ENCODE measurements around the gene ZNF536.

ZNF536 gene

GRCh38 chr19:30529876-30530275 is 157.7 kb downstream of the ZNF536 start:
- Histone ChIP-seq H3K9me3 (ENCODE audit: control insufficient read depth, low read length) (no peaks in the 10 kb centered on the region), H3K9ac (no peak overlapping the region), H3K4me1 (no peaks in the 10 kb centered on the region), H3K36me3 (ENCODE audit: control insufficient read depth, insufficient read depth, low read length) (no peaks in the 10 kb centered on the region), H3K27ac (no peak overlapping the region), H3K4me2 (ENCODE audit: low read length) (no peak overlapping the region), H3K27me3 (ENCODE audit: control insufficient read depth, insufficient read depth, low read length) (no peaks in the 10 kb centered on the region), H3K79me2 (no peaks in the 10 kb centered on the region), H3K4me3 (ENCODE audit: low read depth, low read length) (no peak overlapping the region), H2AFZ (no peak overlapping the region)
- no peak for TF ChIP-seq CTCF (IDR thresholded peaks at IDR 0.05)

GRCh38 chr19:30530751-30531150 is 158.6 kb downstream of the ZNF536 start:
- Histone ChIP-seq H3K4me1 (no peaks in the 10 kb centered on the region), H3K27me3 (ENCODE audit: control insufficient read depth, insufficient read depth, low read length) (no peaks in the 10 kb centered on the region), H3K9me3 (ENCODE audit: control insufficient read depth, low read length) (no peaks in the 10 kb centered on the region), H3K79me2 (no peaks in the 10 kb centered on the region), H3K36me3 (ENCODE audit: control insufficient read depth, insufficient read depth, low read length) (no peaks in the 10 kb centered on the region), H2AFZ (no peak overlapping the region), H3K4me2 (ENCODE audit: low read length) (no peak overlapping the region), H3K4me3 (ENCODE audit: low read depth, low read length) (no peak overlapping the region), H3K27ac (no peak overlapping the region), H3K9ac (no peak overlapping the region)
- no peak for TF ChIP-seq CTCF (IDR thresholded peaks at IDR 0.05)

- Histone ChIP-seq H2AFZ (no peak overlapping the region), H3K79me2 (no peaks in the 10 kb centered on the region), H3K4me1 (no peaks in the 10 kb centered on the region), H3K4me3 (ENCODE audit: low read depth, low read length) (no peak overlapping the region), H3K9ac (no peak overlapping the region), H3K4me2 (ENCODE audit: low read length) (no peak overlapping the region), H3K9me3 (ENCODE audit: control insufficient read depth, low read length) (no peaks in the 10 kb centered on the region), H3K27me3 (ENCODE audit: control insufficient read depth, insufficient read depth, low read length) (no peaks in the 10 kb centered on the region), H3K36me3 (ENCODE audit: control insufficient read depth, insufficient read depth, low read length) (no peaks in the 10 kb centered on the region), H3K27ac (no peak overlapping the region)
- no peak for TF ChIP-seq CTCF (IDR thresholded peaks at IDR 0.05)
Measured at GRCh38 chr19:30535011-30535410, 162.8 kb downstream of the ZNF536 start.

- Histone ChIP-seq H3K4me2 (ENCODE audit: low read length) (no peak overlapping the region), H3K79me2 (no peaks in the 10 kb centered on the region), H3K27me3 (ENCODE audit: control insufficient read depth, insufficient read depth, low read length) (no peaks in the 10 kb centered on the region), H3K36me3 (ENCODE audit: control insufficient read depth, insufficient read depth, low read length) (no peaks in the 10 kb centered on the region), H2AFZ (no peak overlapping the region), H3K9ac (no peak overlapping the region), H3K27ac (no peak overlapping the region), H3K4me3 (ENCODE audit: low read depth, low read length) (no peak overlapping the region), H3K4me1 (no peaks in the 10 kb centered on the region), H3K9me3 (ENCODE audit: control insufficient read depth, low read length) (no peaks in the 10 kb centered on the region)
- no peak for TF ChIP-seq CTCF (IDR thresholded peaks at IDR 0.05)
Measured at GRCh38 chr19:30536975-30537374, 164.8 kb downstream of the ZNF536 start.

- H3K4me1 ChIP-seq = no peaks in the 10 kb centered on the region
- H3K9ac ChIP-seq = no peak overlapping the region
- no peak overlapping the region for H2AFZ ChIP-seq
- no peaks in the 10 kb centered on the region for H3K79me2 ChIP-seq
- H3K36me3 ChIP-seq (ENCODE audit: control insufficient read depth, insufficient read depth, low read length) = no peaks in the 10 kb centered on the region
- H3K4me3 ChIP-seq (ENCODE audit: low read depth, low read length) = no peak overlapping the region
- H3K27ac ChIP-seq = no peak overlapping the region
- no peaks in the 10 kb centered on the region for H3K27me3 ChIP-seq (ENCODE audit: control insufficient read depth, insufficient read depth, low read length)
- TF ChIP-seq CTCF (IDR thresholded peaks at IDR 0.05) = no peak
- no peaks in the 10 kb centered on the region for H3K9me3 ChIP-seq (ENCODE audit: control insufficient read depth, low read length)
- H3K4me2 ChIP-seq (ENCODE audit: low read length) = no peak overlapping the region
Measured at GRCh38 chr19:30539315-30539714, 167.1 kb downstream of the ZNF536 start.

Data from parathyroid adenoma (tissue), 2 donors.